ENCODE data around the gene LIN7A.

The LIN7A gene

GRCh38 chr12:80849337-80849736 lies 88.4 kb downstream of the LIN7A start:
- H3K4me3 ChIP-seq (ENCODE audit: low read length): no peak overlapping the region
- H3K56ac ChIP-seq (ENCODE audit: low read length): no peak overlapping the region
- H3K9ac ChIP-seq (ENCODE audit: low read length): no peak overlapping the region
- H3K4me1 ChIP-seq (ENCODE audit: control insufficient read depth, low read depth, low read length): peaks cover 10% of the 10 kb centered on the region
- H3K79me1 ChIP-seq (ENCODE audit: low read length): no peaks in the 10 kb centered on the region
- no peak overlapping the region for H2BK120ac ChIP-seq (ENCODE audit: low read depth, low read length)
- no peak overlapping the region for H4K8ac ChIP-seq (ENCODE audit: low read depth, low read length)
- no peaks in the 10 kb centered on the region for H3K27me3 ChIP-seq (ENCODE audit: insufficient read depth, low read length, poor library complexity)
- no peaks in the 10 kb centered on the region for H3K79me2 ChIP-seq (ENCODE audit: control insufficient read depth, insufficient read depth, low read length)
- H4K5ac ChIP-seq (ENCODE audit: low read length): no peak overlapping the region
- peak; percentile 51 for DNase-seq
- no peak overlapping the region for H2AK5ac ChIP-seq (ENCODE audit: low read length)
- no peak overlapping the region for H2BK5ac ChIP-seq (ENCODE audit: low read length)
- H3K27ac ChIP-seq (ENCODE audit: low read depth, low read length): no peak overlapping the region
- H2BK15ac ChIP-seq (replicated peaks; ENCODE audit: low read depth): no peak overlapping the region
- H3K36me3 ChIP-seq (ENCODE audit: control insufficient read depth, insufficient read depth, low read length): no peaks in the 10 kb centered on the region
- no peak overlapping the region for H3K18ac ChIP-seq (ENCODE audit: low read length)
- H3K23ac ChIP-seq (ENCODE audit: low read length): no peak overlapping the region
- no peak overlapping the region for H3K4ac ChIP-seq (ENCODE audit: low read depth, low read length)
- no peak overlapping the region for H3K4me2 ChIP-seq (ENCODE audit: low read length)

DNA sequence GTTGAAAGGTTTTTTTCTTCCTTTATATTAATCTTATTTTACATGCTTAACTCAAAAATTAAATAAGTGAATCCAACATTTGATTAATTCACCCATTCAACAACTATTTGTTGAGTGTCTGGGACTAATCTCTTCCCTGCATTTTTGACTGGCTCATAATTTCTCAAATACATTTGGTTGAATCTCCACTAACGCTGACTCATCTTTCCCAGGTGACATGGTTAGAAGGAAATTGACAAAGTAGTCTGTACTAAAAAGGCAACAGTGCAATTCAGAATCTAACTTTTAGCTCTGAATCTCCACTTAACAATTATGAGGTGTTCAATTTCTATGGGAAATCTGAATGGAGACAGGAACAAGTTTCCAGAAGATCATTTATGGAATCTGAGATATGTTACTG lies 88.9 kb downstream of the LIN7A start:
- Histone ChIP-seq H3K79me2 (ENCODE audit: control insufficient read depth, insufficient read depth, low read length) (no peaks in the 10 kb centered on the region), H4K8ac (ENCODE audit: low read depth, low read length) (no peak overlapping the region), H3K4me1 (ENCODE audit: control insufficient read depth, low read depth, low read length) (peaks cover 10% of the 10 kb centered on the region), H3K56ac (ENCODE audit: low read length) (no peak overlapping the region), H3K4ac (ENCODE audit: low read depth, low read length) (no peak overlapping the region), H3K9ac (ENCODE audit: low read length) (no peak overlapping the region), H3K27ac (ENCODE audit: low read depth, low read length) (no peak overlapping the region), H3K4me3 (ENCODE audit: low read length) (no peak overlapping the region), H2BK120ac (ENCODE audit: low read depth, low read length) (no peak overlapping the region), H3K4me2 (ENCODE audit: low read length) (no peak overlapping the region), H2BK15ac (replicated peaks; ENCODE audit: low read depth) (no peak overlapping the region), H3K27me3 (ENCODE audit: insufficient read depth, low read length, poor library complexity) (no peaks in the 10 kb centered on the region), H3K18ac (ENCODE audit: low read length) (no peak overlapping the region), H4K5ac (ENCODE audit: low read length) (no peak overlapping the region), H3K23ac (ENCODE audit: low read length) (no peak overlapping the region), H2BK5ac (ENCODE audit: low read length) (no peak overlapping the region), H2AK5ac (ENCODE audit: low read length) (no peak overlapping the region), H3K36me3 (ENCODE audit: control insufficient read depth, insufficient read depth, low read length) (no peaks in the 10 kb centered on the region), H3K79me1 (ENCODE audit: low read length) (no peaks in the 10 kb centered on the region)
- no peak for DNase-seq
- no CpG with 5 or more reads among the region's 1 CpG for WGBS (ENCODE audit: extremely low coverage, insufficient coverage, low lambda C conversion rate)

GRCh38 chr12:80847575-80847974 lies 90.2 kb downstream of the LIN7A start:
- Histone ChIP-seq H2AK5ac (ENCODE audit: low read length) (no peak overlapping the region), H3K27me3 (ENCODE audit: insufficient read depth, low read length, poor library complexity) (no peaks in the 10 kb centered on the region), H3K79me2 (ENCODE audit: control insufficient read depth, insufficient read depth, low read length) (no peaks in the 10 kb centered on the region), H2BK5ac (ENCODE audit: low read length) (no peak overlapping the region), H3K36me3 (ENCODE audit: control insufficient read depth, insufficient read depth, low read length) (no peaks in the 10 kb centered on the region), H4K8ac (ENCODE audit: low read depth, low read length) (no peak overlapping the region), H3K18ac (ENCODE audit: low read length) (no peak overlapping the region), H2BK120ac (ENCODE audit: low read depth, low read length) (no peak overlapping the region), H3K9ac (ENCODE audit: low read length) (no peak overlapping the region), H3K4ac (ENCODE audit: low read depth, low read length) (no peak overlapping the region), H3K4me2 (ENCODE audit: low read length) (no peak overlapping the region), H3K4me3 (ENCODE audit: low read length) (no peak overlapping the region), H4K5ac (ENCODE audit: low read length) (no peak overlapping the region), H3K27ac (ENCODE audit: low read depth, low read length) (no peak overlapping the region), H2BK15ac (replicated peaks; ENCODE audit: low read depth) (no peak overlapping the region), H3K4me1 (ENCODE audit: control insufficient read depth, low read depth, low read length) (peaks cover 10% of the 10 kb centered on the region), H3K79me1 (ENCODE audit: low read length) (no peaks in the 10 kb centered on the region), H3K56ac (ENCODE audit: low read length) (no peak overlapping the region), H3K23ac (ENCODE audit: low read length) (no peak overlapping the region)
- DNase-seq: peak; percentile 22
- no CpG with 5 or more reads among the region's 3 CpGs for WGBS (ENCODE audit: extremely low coverage, insufficient coverage, low lambda C conversion rate)

- no peak overlapping the region for H4K8ac ChIP-seq (ENCODE audit: low read depth, low read length)
- no peak overlapping the region for H2AK5ac ChIP-seq (ENCODE audit: low read length)
- H3K23ac ChIP-seq (ENCODE audit: low read length): no peak overlapping the region
- no peak overlapping the region for H3K9ac ChIP-seq (ENCODE audit: low read length)
- whole genome bisulfite sequencing (ENCODE audit: extremely low coverage, insufficient coverage, low lambda C conversion rate): no CpG with 5 or more reads among the region's 2 CpGs
- H3K27me3 ChIP-seq (ENCODE audit: insufficient read depth, low read length, poor library complexity): no peaks in the 10 kb centered on the region
- no peaks in the 10 kb centered on the region for H3K79me1 ChIP-seq (ENCODE audit: low read length)
- no peak overlapping the region for H3K4me2 ChIP-seq (ENCODE audit: low read length)
- no peak overlapping the region for H3K56ac ChIP-seq (ENCODE audit: low read length)
- no peaks in the 10 kb centered on the region for H3K36me3 ChIP-seq (ENCODE audit: control insufficient read depth, insufficient read depth, low read length)
- no peak overlapping the region for H4K5ac ChIP-seq (ENCODE audit: low read length)
- no peak overlapping the region for H3K27ac ChIP-seq (ENCODE audit: low read depth, low read length)
- DNase-seq: peak; percentile 39
- no peak overlapping the region for H3K4me3 ChIP-seq (ENCODE audit: low read length)
- H3K79me2 ChIP-seq (ENCODE audit: control insufficient read depth, insufficient read depth, low read length): no peaks in the 10 kb centered on the region
- H3K4ac ChIP-seq (ENCODE audit: low read depth, low read length): no peak overlapping the region
- peaks cover 10% of the 10 kb centered on the region for H3K4me1 ChIP-seq (ENCODE audit: control insufficient read depth, low read depth, low read length)
- no peak overlapping the region for H3K18ac ChIP-seq (ENCODE audit: low read length)
- no peak overlapping the region for H2BK5ac ChIP-seq (ENCODE audit: low read length)
- no peak overlapping the region for H2BK120ac ChIP-seq (ENCODE audit: low read depth, low read length)
- no peak overlapping the region for H2BK15ac ChIP-seq (replicated peaks; ENCODE audit: low read depth)
Observed at GRCh38 chr12:80846952-80847351, 90.8 kb downstream of the LIN7A start.

DNA sequence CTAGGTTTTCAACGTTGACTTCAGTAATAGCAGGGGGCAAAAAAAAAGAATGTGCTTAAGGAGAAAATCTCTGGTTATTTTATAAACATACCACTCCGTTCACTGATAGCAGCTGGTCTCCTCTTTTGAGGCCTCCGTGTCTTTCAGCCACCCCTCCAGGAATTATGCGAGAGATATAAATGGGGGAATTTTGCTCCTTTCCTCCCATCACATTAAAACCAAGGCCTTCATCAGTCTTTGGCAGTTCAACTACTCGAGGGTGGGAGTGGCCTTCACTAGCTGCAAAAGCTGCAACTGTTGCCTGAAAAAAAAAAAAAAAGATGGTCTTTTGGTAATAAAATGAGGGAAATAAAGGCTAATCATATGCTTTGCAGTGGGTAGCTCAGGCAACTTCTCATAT lies 92.1 kb downstream of the LIN7A start:
- Histone ChIP-seq H3K4me1 (ENCODE audit: control insufficient read depth, low read depth, low read length) (peaks cover 10% of the 10 kb centered on the region), H3K4me3 (ENCODE audit: low read length) (no peak overlapping the region), H3K9ac (ENCODE audit: low read length) (no peak overlapping the region), H2BK120ac (ENCODE audit: low read depth, low read length) (no peak overlapping the region), H2AK5ac (ENCODE audit: low read length) (no peak overlapping the region), H3K79me1 (ENCODE audit: low read length) (no peaks in the 10 kb centered on the region), H3K79me2 (ENCODE audit: control insufficient read depth, insufficient read depth, low read length) (no peaks in the 10 kb centered on the region), H2BK5ac (ENCODE audit: low read length) (no peak overlapping the region), H3K4ac (ENCODE audit: low read depth, low read length) (no peak overlapping the region), H4K5ac (ENCODE audit: low read length) (no peak overlapping the region), H2BK15ac (replicated peaks; ENCODE audit: low read depth) (no peak overlapping the region), H3K23ac (ENCODE audit: low read length) (no peak overlapping the region), H4K8ac (ENCODE audit: low read depth, low read length) (no peak overlapping the region), H3K27ac (ENCODE audit: low read depth, low read length) (no peak overlapping the region), H3K36me3 (ENCODE audit: control insufficient read depth, insufficient read depth, low read length) (no peaks in the 10 kb centered on the region), H3K18ac (ENCODE audit: low read length) (no peak overlapping the region), H3K4me2 (ENCODE audit: low read length) (no peak overlapping the region), H3K56ac (ENCODE audit: low read length) (no peak overlapping the region), H3K27me3 (ENCODE audit: insufficient read depth, low read length, poor library complexity) (no peaks in the 10 kb centered on the region)
- no CpG with 5 or more reads among the region's 5 CpGs for WGBS (ENCODE audit: extremely low coverage, insufficient coverage, low lambda C conversion rate)
- DNase-seq: no peak

DNA sequence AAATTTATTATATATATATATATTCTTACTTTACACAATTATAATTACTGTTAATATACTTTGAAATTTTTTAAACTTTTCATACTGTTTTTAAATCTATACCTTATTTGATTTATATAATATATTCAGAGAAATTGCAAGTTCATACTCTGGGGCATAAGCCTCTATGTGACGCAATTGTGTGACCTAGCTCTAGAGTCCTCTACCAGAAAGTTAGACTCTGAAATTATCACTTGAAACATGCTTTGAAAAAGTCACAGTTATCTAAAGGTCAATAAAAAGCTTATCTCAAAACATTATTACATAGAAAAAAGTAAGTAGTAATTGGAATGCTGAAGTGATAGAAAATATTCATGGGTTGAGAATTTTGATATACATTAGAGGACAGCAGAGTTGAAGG lies 93.8 kb downstream of the LIN7A start:
- Histone ChIP-seq H3K4me2 (ENCODE audit: low read length) (no peak overlapping the region), H3K79me2 (ENCODE audit: control insufficient read depth, insufficient read depth, low read length) (no peaks in the 10 kb centered on the region), H2BK120ac (ENCODE audit: low read depth, low read length) (no peak overlapping the region), H3K36me3 (ENCODE audit: control insufficient read depth, insufficient read depth, low read length) (no peaks in the 10 kb centered on the region), H3K79me1 (ENCODE audit: low read length) (no peaks in the 10 kb centered on the region), H3K18ac (ENCODE audit: low read length) (no peak overlapping the region), H2BK5ac (ENCODE audit: low read length) (no peak overlapping the region), H3K4me3 (ENCODE audit: low read length) (no peak overlapping the region), H3K27ac (ENCODE audit: low read depth, low read length) (no peak overlapping the region), H4K5ac (ENCODE audit: low read length) (no peak overlapping the region), H3K4ac (ENCODE audit: low read depth, low read length) (no peak overlapping the region), H3K9ac (ENCODE audit: low read length) (no peak overlapping the region), H2AK5ac (ENCODE audit: low read length) (no peak overlapping the region), H3K27me3 (ENCODE audit: insufficient read depth, low read length, poor library complexity) (no peaks in the 10 kb centered on the region), H3K56ac (ENCODE audit: low read length) (no peak overlapping the region), H3K23ac (ENCODE audit: low read length) (no peak overlapping the region), H3K4me1 (ENCODE audit: control insufficient read depth, low read depth, low read length) (peaks cover 4% of the 10 kb centered on the region), H4K8ac (ENCODE audit: low read depth, low read length) (no peak overlapping the region), H2BK15ac (replicated peaks; ENCODE audit: low read depth) (no peak overlapping the region)
- no peak for DNase-seq
- no CpG with 5 or more reads among the region's 1 CpG for WGBS (ENCODE audit: extremely low coverage, insufficient coverage, low lambda C conversion rate)

Data from mesendoderm (in vitro differentiated cells).